NCI-H2196 treated with DMSO at 0.1 percent for 48 hours (cell line): Measurements from ENCODE around the gene CNNM2.
"Not testable (repeated sequence)": the region's sequence is repeated elsewhere in the genome, so short reads cannot be mapped to it uniquely, and the experiment has no call there.

ENCODE experiments used
- DNase-seq: peaks from one replicate; lab custom pipeline; 2025; ENCODE audit not compliant: unreplicated experiment; lab: John Stamatoyannopoulos, UW

Gene CNNM2

GRCh38 chr10:103102195-103102594 is 184.1 kb downstream of the CNNM2 start:
- no peak for DNase-seq

DNA sequence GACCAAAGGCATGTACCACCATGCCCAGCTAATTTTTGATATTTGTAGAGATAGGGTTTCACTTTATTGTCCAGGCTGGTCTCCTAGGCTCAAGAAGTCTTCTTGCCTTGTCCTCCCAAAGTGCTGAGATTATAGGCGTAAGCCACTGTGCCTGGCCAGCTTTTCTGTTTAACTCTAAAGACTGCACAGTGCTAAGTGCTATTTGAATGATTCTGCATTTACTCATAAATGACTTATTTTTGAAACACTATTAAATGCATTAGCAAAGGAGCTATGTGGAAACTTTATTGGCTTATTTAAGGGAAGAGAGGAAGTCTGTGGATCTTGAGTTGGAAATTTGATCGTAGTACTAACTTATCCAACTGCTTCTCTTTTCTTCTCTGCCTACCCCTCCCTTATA is 185.9 kb downstream of the CNNM2 start:
- DNase-seq: no peak

DNA sequence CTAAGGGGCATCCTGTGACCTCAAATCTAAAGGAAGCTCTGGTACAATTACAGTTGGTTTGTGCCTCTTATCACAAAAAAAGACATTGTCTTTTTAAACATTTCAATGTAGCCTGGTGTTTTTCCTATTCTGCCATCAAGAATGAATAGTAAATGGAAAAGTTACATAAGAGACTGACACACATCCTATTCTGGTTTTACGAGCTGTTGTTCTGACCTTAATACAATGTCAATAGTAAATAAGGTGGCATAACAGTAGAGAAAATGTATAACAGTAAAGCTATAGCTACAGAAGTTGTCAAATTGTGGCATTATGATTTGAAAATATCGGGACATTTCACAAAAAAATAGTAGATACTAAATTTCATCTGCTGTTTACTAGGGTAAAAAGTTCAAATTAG is 186.6 kb downstream of the CNNM2 start:
- DNase-seq: no peak

- no peak for DNase-seq
These were observed 187.4 kb downstream of the CNNM2 start for GRCh38 chr10:103105462-103105861.

GRCh38 chr10:103106539-103106938 is 188.4 kb downstream of the CNNM2 start:
- no peak for DNase-seq

- DNase-seq: no peak
These were observed 191.7 kb downstream of the CNNM2 start for GRCh38 chr10:103109821-103110220.

- DNase-seq: no peak
These were observed 192.3 kb downstream of the CNNM2 start for GRCh38 chr10:103110407-103110806.

DNA sequence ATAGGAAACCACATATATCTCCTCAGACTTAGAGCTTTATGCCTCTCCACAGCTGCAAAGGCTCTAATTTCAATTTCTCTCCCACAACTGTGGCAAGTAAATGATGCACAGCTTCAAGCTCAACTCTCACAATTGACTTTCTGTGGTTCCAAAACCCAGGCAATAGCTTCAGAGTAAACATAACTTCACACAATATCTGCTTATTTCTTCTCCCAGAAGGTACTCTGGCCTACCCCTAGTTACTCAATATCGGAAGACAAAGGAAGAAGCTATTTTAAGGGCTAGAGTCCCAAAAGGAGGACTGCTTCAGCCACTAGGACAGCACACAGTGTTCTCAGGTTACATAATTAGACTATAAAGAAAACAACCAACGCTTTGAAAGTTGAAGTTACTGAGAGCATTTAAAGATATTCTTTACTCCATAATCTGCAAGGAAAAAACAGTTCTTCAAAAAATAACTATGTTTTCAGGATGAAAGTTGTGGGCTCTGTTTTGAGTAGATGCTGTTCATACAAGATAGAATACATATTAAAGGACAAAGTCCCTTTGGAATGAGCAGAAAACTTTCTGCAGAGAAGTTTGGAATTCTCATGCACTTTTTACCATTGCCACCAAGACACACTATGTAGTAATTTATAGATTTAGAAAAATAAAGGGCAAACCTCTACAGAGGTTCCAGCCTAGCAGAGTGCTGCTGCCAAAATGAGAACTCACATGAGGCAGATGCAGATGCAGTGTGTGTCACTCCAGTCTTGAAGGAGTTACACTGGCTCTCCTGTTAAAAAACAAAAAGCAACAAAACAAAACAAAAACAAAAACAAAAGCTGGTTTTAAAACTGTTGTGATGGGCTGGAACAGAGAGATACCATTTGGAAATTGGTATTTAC is 193.2 kb downstream of the CNNM2 start:
- DNase-seq: no peak

DNA sequence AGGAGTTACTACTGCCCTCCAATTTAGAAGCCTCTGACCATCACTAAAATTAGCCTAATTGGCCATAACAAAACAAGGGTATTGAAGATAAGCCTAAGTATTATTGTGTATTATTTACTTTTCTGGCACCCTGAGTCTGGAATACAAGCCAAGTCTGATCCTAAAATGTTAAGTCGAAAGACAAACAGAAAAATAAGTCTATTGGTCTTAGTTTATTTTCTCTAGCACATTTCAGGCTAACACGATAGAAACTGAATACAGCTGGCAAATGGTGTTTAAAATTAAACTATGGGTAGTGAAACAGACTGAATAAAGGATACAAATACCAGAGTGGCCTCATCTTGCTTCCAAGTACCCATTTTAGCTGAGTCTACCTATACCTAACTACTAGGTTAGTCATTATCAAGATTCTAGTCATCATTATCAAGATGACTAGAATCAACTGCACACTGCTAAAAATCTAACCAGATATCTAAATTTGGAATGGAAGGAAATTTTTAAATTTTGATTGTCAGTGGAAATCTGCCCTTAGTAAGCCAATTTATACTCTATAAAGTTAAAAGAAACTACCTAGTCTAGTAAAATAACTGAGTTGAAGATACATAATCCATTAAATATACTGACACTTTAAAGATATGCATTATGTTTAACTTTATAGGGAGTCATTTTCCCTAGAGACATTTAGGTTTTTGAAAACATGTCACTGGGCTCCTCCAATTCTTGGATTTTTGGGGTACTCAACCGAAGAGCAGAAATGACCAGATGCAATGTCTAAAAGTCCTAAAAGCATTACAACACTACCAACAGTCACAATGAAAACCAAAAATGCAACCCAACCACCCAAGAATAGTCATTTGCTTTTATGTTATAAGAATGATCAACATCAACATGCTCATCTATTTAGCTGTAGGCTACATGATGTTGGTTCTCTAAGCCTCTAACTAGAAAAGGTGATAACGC is 194.1 kb downstream of the CNNM2 start:
- DNase-seq: no peak

GRCh38 chr10:103114876-103115275 is 196.8 kb downstream of the CNNM2 start:
- no peak for DNase-seq

DNA sequence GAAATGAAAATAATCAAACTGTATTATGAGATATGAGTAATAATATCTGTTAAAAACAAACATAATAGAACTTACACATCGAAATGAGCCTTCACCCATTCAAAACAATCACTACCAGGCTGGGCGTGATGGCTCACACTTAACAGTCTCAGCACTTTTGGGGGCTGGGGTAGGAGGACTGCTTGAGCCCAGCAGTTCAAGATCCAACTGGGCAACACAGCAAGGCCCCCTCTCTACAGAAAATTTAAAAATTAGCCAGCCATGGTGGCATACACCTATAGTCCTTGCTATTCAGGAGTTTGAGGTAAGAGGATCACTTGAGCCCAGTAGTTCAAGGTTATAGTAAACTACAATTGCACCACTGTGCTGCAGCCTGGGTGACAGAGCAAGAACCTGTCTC is 199.2 kb downstream of the CNNM2 start:
- DNase-seq: no peak

DNA sequence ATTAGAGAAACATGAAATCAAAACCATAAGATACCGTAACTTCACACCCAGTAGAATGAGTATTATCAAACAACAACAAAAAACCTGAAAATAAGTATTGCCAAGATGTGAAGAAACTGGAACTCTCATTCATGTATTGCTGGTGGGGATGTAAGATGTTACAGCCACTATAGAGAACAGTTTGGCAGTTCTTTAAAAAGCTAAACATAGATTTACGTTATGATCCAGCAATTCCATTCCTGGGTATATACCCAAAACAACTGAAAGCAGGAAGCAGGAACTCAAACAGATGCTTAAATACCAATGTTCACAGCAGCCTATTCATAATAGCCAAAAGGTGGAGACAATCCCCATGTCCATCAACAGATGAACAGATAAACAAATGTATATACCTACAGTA is 202.5 kb downstream of the CNNM2 start:
- DNase-seq: no peak

DNA sequence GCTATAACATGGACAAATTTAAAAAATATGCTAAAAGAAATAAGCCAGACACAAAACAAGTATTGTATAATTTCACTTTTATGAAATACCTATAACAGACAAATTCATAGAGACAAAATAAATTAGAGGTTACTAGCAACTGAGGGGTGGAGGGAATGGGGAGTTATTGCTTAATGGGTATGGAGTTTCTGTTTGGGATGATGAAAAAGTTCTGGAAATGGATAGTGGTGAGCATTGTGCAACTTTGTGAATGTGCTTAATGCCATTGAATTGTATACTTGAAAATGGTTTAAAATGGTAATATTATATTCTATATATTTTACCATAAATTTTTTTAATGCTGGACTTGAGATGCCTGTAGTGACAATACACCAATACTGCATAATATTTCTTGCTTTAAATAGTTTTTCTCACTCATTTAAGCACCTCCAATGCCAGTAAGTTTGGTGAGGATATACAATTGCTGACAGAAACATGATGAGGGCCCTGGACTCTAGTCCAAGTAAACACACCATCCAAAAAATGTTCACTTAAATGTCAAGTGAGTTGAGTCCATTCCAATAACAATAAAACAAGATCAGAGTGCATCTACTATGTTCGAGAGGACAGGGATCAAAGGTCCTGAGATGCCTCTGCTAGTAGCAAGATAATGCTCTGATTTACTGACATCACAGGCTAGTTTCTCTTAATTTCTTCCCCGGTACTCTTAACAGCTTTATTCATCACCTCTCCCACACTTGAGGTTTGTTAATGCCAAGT is 203.1 kb downstream of the CNNM2 start:
- DNase-seq: no peak

GRCh38 chr10:103123282-103124024 is 205.4 kb downstream of the CNNM2 start:
- DNase-seq: no peak

- no peak for DNase-seq
These were observed 206.5 kb downstream of the CNNM2 start for GRCh38 chr10:103124420-103125096.

- DNase-seq: no peak
These were observed 207.5 kb downstream of the CNNM2 start for GRCh38 chr10:103125323-103126267.

- no peak for DNase-seq
These were observed 209.1 kb downstream of the CNNM2 start for GRCh38 chr10:103127241-103127640.

DNA sequence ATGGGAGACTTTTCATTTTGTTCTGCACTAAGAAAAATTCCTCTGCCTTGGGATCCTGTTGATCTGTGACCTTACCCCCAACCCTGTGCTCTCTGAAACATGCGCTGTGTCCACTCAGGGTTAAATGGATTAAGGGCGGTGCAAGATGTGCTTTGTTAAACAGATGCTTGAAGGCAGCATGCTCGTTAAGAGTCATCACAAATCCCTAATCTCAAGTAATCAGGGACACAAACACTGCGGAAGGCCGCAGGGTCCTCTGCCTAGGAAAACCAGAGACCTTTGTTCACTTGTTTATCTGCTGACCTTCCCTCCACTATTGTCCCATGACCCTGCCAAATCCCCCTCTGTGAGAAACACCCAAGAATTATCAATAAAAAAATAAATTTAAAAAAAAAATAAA is 212.1 kb downstream of the CNNM2 start:
- DNase-seq: not testable (repeated sequence)

DNA sequence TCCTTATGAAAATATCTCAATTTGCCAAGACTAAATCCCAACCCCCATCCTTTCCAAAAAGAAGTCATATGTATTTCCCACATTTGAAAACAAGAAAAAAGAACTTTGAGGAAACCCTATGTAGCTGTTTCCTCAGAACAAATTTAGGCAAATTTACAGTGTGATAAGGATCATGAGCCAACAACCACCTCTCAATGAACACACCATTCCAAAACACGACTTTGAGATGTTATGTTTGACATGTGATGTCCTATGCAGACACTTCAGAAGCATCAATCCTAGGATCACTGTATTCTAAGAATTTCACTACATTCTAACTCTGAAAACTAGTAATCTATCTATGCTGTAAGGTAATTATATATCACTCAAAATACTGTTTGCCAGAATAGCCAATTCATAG is 212.8 kb downstream of the CNNM2 start:
- DNase-seq: no peak
